Activated effector memory CD4-positive, alpha-beta T cell treated with Interleukin-2 at 50 U/mL for 16 hours (primary cell): ENCODE measurements around the gene DMRTC2.

Experiments used
- DNase-seq: peaks from one replicate; pipeline ENCODE4 v3.0.0-alpha.2; 2020

DMRTC2 gene

GRCh38 chr19:41848666-41849065 lies 3.8 kb downstream of the DMRTC2 start:
- no peak for DNase-seq

- DNase-seq = no peak
These were observed 4.2 kb downstream of the DMRTC2 start for GRCh38 chr19:41849067-41849466.

- no peak for DNase-seq
These were observed 5.5 kb downstream of the DMRTC2 start for GRCh38 chr19:41850381-41850780.

GRCh38 chr19:41851456-41851855 lies 6.6 kb downstream of the DMRTC2 start:
- DNase-seq = no peak

GRCh38 chr19:41853344-41853743 lies 8.5 kb downstream of the DMRTC2 start:
- no peak for DNase-seq

- DNase-seq = no peak
These were observed 8.9 kb downstream of the DMRTC2 start for GRCh38 chr19:41853768-41854167.

- no peak for DNase-seq
These were observed 14.4 kb downstream of the DMRTC2 start for GRCh38 chr19:41859213-41859617.

GRCh38 chr19:41859618-41860418 lies 15.0 kb downstream of the DMRTC2 start, which contains the start of gene RPS19:
TSS of gene RPS19 (plus strand) at chr19:41860255. CDS start at chr19:41860775, 520 bp downstream.
- DNase-seq = peak; percentile 98

GRCh38 chr19:41860419-41861115 lies 15.7 kb downstream of the DMRTC2 start:
- DNase-seq = no peak

GRCh38 chr19:41861116-41861768 lies 16.4 kb downstream of the DMRTC2 start:
- no peak for DNase-seq

GRCh38 chr19:41861846-41862245 lies 17.0 kb downstream of the DMRTC2 start:
- no peak for DNase-seq

GRCh38 chr19:41862445-41862986 lies 17.7 kb downstream of the DMRTC2 start:
- DNase-seq = no peak

GRCh38 chr19:41863209-41863931 lies 18.5 kb downstream of the DMRTC2 start:
- DNase-seq = no peak

GRCh38 chr19:41864374-41864773 lies 19.5 kb downstream of the DMRTC2 start:
- DNase-seq = no peak

- DNase-seq = no peak
These were observed 21.4 kb downstream of the DMRTC2 start for GRCh38 chr19:41866284-41866683.

- no peak for DNase-seq
These were observed 23.5 kb downstream of the DMRTC2 start for GRCh38 chr19:41868120-41868988.

GRCh38 chr19:41868989-41869300 lies 24.1 kb downstream of the DMRTC2 start:
- no peak for DNase-seq

GRCh38 chr19:41869374-41869955 lies 24.6 kb downstream of the DMRTC2 start:
- DNase-seq = no peak

- DNase-seq = no peak
These were observed 25.6 kb downstream of the DMRTC2 start for GRCh38 chr19:41870401-41870873.

GRCh38 chr19:41871573-41872383 lies 26.9 kb downstream of the DMRTC2 start:
- DNase-seq = peak; percentile 55
